GM10248 (cell line): ENCODE data around the gene PAQR4.

Experiments used
- CTCF ChIA-PET: fragments of 300-600 bp; sonication (Branson Sonifier 250); formaldehyde crosslinking; extraction: SDS; loops from one replicate; lab custom pipeline; 2021; ENCODE audit warnings: antibody characterized with exemption; lab: Yijun Ruan, JAX
- POLR2A ChIA-PET: fragments of 350-650 bp; sonication (Branson Sonifier 250); formaldehyde crosslinking; extraction: SDS; loops from one replicate; lab custom pipeline; 2020; ENCODE audit warnings: antibody characterized with exemption; lab: Yijun Ruan, JAX
- DNase-seq: peaks from one replicate; pipeline ENCODE4 v3.0.0; 2012; ENCODE audit errors: extremely low spot score
- TF ChIP-seq, protein P1 (sequence below): IDR thresholded peaks from 2 replicates; pipeline ENCODE4 v1.5.1; 2012; ENCODE audit warnings: mild to moderate bottlenecking, low read depth; ENCODE audit errors: extremely low read depth, missing control alignments, control extremely low read depth

Gene PAQR4

DNA sequence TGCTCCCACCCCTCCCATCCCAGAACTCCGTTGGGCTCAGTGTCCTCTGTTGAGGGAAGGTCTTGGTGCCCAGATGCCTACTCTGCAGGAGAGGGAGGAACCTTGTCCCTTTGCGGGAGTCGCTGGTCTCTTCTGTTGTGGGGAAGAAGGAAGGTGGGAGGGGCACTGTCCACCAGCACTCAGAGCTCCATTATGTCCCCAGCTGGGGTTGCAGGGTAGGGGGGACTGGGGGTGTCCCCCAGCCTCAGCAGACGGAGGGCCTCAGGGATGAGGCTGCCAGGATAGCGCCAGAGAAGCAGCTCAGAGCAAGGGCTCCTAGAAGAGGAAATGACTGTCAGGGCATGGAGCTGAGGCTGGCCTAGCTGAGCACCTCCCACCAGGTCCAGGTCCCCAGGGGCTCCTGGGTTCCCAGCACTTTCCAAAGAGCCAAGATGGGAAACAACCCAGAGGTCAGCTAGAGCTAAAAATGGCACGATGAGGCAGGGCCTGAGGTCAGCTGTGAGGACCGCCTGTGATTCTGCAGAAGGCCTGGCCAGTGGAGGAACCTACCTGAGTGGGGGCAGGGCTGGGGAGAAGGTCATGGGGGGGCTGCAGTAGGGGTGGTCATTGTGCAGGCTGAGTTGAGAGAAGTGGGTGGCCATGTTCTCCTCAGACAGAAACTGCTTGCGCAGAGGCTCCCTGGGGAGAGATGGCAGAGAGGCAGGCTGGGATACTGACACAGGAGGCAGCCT, 53.7 kb downstream of the PAQR4 start:
- CTCF ChIA-PET = interaction anchor here (0.8 to 15.9 kb wide), 6 partner anchors 10 to 106 kb away, joined by 3 to 231 read pairs (median 8); no protein-coding TSS in a partner anchor
- POLR2A ChIA-PET = interaction anchor here (0.7 kb wide), 1 partner anchor 112 kb away, joined by 3 read pairs; the partner anchor contains the start of gene ZNF213
- peak; percentile 49 for DNase-seq
- TF ChIP-seq, protein P1, sequence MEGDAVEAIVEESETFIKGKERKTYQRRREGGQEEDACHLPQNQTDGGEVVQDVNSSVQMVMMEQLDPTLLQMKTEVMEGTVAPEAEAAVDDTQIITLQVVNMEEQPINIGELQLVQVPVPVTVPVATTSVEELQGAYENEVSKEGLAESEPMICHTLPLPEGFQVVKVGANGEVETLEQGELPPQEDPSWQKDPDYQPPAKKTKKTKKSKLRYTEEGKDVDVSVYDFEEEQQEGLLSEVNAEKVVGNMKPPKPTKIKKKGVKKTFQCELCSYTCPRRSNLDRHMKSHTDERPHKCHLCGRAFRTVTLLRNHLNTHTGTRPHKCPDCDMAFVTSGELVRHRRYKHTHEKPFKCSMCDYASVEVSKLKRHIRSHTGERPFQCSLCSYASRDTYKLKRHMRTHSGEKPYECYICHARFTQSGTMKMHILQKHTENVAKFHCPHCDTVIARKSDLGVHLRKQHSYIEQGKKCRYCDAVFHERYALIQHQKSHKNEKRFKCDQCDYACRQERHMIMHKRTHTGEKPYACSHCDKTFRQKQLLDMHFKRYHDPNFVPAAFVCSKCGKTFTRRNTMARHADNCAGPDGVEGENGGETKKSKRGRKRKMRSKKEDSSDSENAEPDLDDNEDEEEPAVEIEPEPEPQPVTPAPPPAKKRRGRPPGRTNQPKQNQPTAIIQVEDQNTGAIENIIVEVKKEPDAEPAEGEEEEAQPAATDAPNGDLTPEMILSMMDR = no peak
